ENCODE data around the gene PTPRD.

PTPRD gene

DNA sequence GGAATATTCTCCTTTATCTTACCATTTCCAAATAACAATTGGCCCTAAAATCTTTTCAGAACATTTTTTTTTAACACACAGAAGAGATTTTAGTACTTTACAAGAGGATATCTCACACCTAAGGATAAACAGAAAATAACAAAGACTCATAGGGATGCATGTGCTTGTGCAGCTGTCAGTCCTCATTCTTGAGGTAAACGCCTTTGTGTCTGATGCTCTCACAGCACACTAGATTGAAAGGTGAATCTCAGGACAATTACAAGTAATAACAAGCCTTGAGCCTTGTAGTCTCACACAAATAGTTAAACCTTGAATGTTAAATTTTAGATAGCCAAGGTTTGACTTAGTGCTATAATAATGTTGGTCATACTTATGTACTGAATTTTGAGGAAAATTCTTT lies 439.2 kb downstream of the PTPRD start:
- in situ Hi-C loops (cut with MboI; ENCODE audit: low sequenced_read_pairs, unreplicated experiment) = no loop called here
- TF ChIP-seq, protein P1, sequence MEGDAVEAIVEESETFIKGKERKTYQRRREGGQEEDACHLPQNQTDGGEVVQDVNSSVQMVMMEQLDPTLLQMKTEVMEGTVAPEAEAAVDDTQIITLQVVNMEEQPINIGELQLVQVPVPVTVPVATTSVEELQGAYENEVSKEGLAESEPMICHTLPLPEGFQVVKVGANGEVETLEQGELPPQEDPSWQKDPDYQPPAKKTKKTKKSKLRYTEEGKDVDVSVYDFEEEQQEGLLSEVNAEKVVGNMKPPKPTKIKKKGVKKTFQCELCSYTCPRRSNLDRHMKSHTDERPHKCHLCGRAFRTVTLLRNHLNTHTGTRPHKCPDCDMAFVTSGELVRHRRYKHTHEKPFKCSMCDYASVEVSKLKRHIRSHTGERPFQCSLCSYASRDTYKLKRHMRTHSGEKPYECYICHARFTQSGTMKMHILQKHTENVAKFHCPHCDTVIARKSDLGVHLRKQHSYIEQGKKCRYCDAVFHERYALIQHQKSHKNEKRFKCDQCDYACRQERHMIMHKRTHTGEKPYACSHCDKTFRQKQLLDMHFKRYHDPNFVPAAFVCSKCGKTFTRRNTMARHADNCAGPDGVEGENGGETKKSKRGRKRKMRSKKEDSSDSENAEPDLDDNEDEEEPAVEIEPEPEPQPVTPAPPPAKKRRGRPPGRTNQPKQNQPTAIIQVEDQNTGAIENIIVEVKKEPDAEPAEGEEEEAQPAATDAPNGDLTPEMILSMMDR (IDR thresholded peaks at IDR 0.05; ENCODE audit: borderline replicate concordance, control extremely low read depth, extremely low read depth, insufficient read depth, missing control alignments) = no peak
- no peak for DNase-seq (ENCODE audit: low spot score)

DNA sequence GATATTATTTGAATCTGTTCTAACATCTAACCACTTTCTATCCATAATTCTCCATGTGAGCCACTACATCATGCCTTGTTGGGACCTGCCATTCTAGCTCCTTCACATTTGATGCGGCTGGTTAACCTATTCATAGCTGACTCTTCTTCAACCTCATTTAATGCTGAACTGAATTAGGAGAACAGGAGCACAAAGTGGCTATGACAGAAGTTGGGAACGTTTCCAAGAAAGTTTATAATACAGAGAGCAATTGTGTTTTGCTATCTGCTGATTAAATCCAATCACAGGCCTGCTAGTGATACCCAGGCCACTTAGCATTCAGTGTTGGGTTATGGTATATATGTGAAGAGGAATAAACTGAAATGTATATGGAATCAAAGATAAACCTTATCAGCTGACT lies 440.3 kb downstream of the PTPRD start:
- in situ Hi-C loops (cut with MboI; ENCODE audit: low sequenced_read_pairs, unreplicated experiment) = no loop called here
- TF ChIP-seq, protein P1 (IDR thresholded peaks at IDR 0.05; ENCODE audit: borderline replicate concordance, control extremely low read depth, extremely low read depth, insufficient read depth, missing control alignments) = no peak

DNA sequence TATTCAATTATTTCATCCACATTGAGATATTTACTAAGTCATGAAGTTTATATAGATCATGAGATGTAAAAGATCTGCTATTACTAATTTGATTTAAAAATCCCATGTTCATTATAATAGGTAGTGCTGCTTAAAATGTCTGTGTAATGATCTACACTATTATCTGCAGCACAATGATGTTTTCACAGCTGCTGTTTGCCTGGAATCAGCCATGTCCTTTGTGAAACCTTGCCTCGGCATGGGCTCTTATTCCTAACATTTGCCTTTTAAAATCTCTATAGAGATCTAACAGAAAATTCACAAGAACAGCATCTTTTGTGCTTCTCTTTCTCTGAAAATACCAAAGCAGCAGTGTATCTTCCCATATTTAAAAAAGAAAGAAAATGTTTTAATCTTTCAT lies 444.6 kb downstream of the PTPRD start:
- no peak for DNase-seq (ENCODE audit: low spot score)
- TF ChIP-seq, protein P1 (IDR thresholded peaks at IDR 0.05; ENCODE audit: borderline replicate concordance, control extremely low read depth, extremely low read depth, insufficient read depth, missing control alignments) = no peak
- in situ Hi-C loops (cut with MboI; ENCODE audit: low sequenced_read_pairs, unreplicated experiment) = no loop called here

More for the DNA sequence above, 440.3 kb downstream of the PTPRD start:
- no peak for DNase-seq (ENCODE audit: low spot score)

DNA sequence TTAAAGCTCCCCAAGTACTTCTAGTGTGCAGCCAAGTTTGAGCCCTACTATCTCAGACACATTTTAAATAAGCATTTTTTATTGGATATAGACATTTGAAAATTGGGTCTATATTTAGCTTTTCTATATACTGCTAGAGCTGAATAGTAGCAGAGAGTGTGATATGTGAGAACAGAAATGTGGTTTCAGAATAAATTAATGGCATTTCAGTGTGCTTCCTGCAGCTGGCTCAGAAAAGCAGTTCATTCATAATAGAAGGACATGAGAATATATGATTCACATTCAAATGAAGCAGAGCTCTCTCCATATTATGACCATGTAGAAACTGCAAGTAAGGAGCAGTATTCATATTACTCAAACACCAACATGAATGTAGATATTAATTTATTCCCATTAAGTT lies 464.0 kb downstream of the PTPRD start:
- in situ Hi-C loops (cut with MboI; ENCODE audit: low sequenced_read_pairs, unreplicated experiment) = no loop called here
- no peak for DNase-seq (ENCODE audit: low spot score)

DNA sequence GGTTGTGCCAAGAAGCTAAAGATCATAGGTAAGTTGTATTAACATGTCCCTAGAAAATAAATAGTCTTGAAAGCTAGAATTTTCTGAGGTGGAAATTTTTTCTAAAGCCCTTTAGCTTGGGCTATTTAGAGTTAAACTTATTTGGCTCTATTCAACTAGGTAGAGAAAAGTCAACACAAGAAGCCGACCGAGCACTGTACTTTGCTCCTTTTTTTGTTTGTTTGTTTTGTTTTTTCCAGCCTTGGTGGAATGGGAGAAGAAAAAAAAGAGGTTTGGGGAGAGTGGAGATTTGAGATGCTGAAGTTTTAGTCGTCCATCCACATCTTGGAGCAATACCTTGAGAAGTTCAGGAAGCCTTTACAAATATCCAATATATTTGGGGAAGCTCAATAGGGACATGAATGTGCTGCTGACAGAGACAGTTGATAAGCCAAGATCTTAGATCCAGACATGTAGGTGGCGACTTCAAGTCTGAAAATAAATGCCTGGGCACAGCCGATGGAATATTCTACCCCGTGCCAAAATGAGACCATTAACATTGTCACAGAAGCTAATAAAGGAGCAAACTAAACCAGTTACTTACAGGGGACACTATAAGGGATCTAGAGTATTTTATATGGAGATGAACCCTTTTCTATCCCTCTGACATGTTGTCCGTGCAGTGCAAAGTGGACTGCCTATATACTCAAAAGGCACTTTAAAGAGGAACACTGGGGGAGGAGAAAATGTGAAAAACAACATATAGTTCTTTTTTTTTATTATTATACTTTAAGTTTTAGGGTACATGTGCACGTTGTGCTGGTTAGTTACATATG lies 466.1 kb downstream of the PTPRD start:
- TF ChIP-seq, protein P1 (IDR thresholded peaks at IDR 0.05; ENCODE audit: borderline replicate concordance, control extremely low read depth, extremely low read depth, insufficient read depth, missing control alignments) = no peak
- DNase-seq (ENCODE audit: low spot score) = no peak
- in situ Hi-C loops (cut with MboI; ENCODE audit: low sequenced_read_pairs, unreplicated experiment) = no loop called here

More for the DNA sequence above, 464.0 kb downstream of the PTPRD start:
- TF ChIP-seq, protein P1 (IDR thresholded peaks at IDR 0.05; ENCODE audit: borderline replicate concordance, control extremely low read depth, extremely low read depth, insufficient read depth, missing control alignments) = no peak

DNA sequence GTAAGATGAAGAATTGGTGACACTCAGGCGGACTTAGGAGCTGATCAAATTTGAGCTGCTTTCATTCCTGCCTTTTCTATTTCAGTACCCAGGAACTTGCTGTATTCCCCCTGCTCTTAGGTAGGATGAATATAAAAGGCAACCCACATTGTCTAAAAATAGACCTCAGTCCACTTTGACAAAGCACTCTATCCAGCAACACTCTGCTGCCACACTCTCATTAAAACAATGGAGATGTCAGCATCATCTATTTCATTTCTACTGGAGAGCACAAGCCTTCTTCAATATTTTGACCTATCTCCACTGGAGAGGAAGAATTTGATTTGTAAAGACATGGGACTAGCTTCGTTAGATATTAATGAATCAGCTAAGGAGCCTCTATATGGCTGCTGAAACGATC lies 468.4 kb downstream of the PTPRD start:
- TF ChIP-seq, protein P1 (IDR thresholded peaks at IDR 0.05; ENCODE audit: borderline replicate concordance, control extremely low read depth, extremely low read depth, insufficient read depth, missing control alignments) = no peak
- no peak for DNase-seq (ENCODE audit: low spot score)
- in situ Hi-C loops (cut with MboI; ENCODE audit: low sequenced_read_pairs, unreplicated experiment) = no loop called here

Measured in GM13976 (cell line).